GM12875 (cell line): ENCODE results near the gene BBX.

ENCODE experiments used
- H3K4me3 ChIP-seq: one replicate; pipeline ENCODE4 v1.5.1; 2011; ENCODE audit warnings: low read depth, low read length, control low read depth
- CTCF ChIP-seq: IDR thresholded peaks from 2 replicates; pipeline ENCODE4 v1.5.1; 2011; ENCODE audit warnings: low read depth, mild to moderate bottlenecking, control low read depth, inconsistent platforms, low read length, moderate library complexity, borderline replicate concordance; ENCODE audit not compliant: insufficient read depth

Gene BBX

GRCh38 chr3:107753494-107753893 lies 230.7 kb downstream of the BBX start:
- H3K4me3 ChIP-seq, result no peak overlapping the region
- peak; percentile 52; the same call in 1 of the 2 replicates for TF ChIP-seq CTCF

- no peak for TF ChIP-seq CTCF
- no peak overlapping the region for H3K4me3 ChIP-seq
Measured at GRCh38 chr3:107753976-107754375, 231.2 kb downstream of the BBX start.

GRCh38 chr3:107756649-107757048 lies 233.9 kb downstream of the BBX start:
- TF ChIP-seq CTCF, result no peak
- H3K4me3 ChIP-seq, result no peak overlapping the region

GRCh38 chr3:107757140-107757539 lies 234.4 kb downstream of the BBX start:
- no peak for TF ChIP-seq CTCF
- H3K4me3 ChIP-seq, result no peak overlapping the region

- TF ChIP-seq CTCF, result no peak
- H3K4me3 ChIP-seq, result no peak overlapping the region
Measured at GRCh38 chr3:107760144-107760543, 237.4 kb downstream of the BBX start.

GRCh38 chr3:107761391-107761790 lies 238.6 kb downstream of the BBX start:
- no peak for TF ChIP-seq CTCF
- no peak overlapping the region for H3K4me3 ChIP-seq

GRCh38 chr3:107765524-107765923 lies 242.8 kb downstream of the BBX start:
- no peak for TF ChIP-seq CTCF
- no peak overlapping the region for H3K4me3 ChIP-seq
